Prostate gland (tissue), 2 donors: ENCODE data around the gene VSIG8.

ENCODE experiments used
- POLR2A ChIP-seq: fragments of 450-650 bp; IDR thresholded peaks from one replicate; pipeline ENCODE4 v1.6.1; 2016; ENCODE audit warnings: antibody characterized with exemption, mild to moderate bottlenecking
- TF ChIP-seq, protein P1 (sequence below), 4 experiments: fragments of 200-600 bp in 2 of 4; fragments of 450-650 bp in 2 of 4; sonication (generic) in 2 of 4; IDR thresholded peaks; 1 replicate in 3 of 4; 2 replicates in 1 of 4; pipeline ENCODE4 v1.5.1; 2016 to 2019; ENCODE audit warnings: antibody characterized with exemption in 4 of 4, mild to moderate bottlenecking in 2 of 4, moderate library complexity in 2 of 4

- no peak for TF ChIP-seq POLR2A
- TF ChIP-seq, protein P1, sequence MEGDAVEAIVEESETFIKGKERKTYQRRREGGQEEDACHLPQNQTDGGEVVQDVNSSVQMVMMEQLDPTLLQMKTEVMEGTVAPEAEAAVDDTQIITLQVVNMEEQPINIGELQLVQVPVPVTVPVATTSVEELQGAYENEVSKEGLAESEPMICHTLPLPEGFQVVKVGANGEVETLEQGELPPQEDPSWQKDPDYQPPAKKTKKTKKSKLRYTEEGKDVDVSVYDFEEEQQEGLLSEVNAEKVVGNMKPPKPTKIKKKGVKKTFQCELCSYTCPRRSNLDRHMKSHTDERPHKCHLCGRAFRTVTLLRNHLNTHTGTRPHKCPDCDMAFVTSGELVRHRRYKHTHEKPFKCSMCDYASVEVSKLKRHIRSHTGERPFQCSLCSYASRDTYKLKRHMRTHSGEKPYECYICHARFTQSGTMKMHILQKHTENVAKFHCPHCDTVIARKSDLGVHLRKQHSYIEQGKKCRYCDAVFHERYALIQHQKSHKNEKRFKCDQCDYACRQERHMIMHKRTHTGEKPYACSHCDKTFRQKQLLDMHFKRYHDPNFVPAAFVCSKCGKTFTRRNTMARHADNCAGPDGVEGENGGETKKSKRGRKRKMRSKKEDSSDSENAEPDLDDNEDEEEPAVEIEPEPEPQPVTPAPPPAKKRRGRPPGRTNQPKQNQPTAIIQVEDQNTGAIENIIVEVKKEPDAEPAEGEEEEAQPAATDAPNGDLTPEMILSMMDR (IDR thresholded peaks at IDR 0.05), result no peak
These were observed 1.2 kb downstream of the VSIG8 start for GRCh38 chr1:159861218-159861617.
